NCI-H2107 (cell line): ENCODE data around the gene CDK5RAP3.
"Not testable (repeated sequence)": the region's sequence is repeated elsewhere in the genome, so short reads cannot be mapped to it uniquely, and the experiment has no call there.

Experiments used
- DNase-seq: peaks from one replicate; lab custom pipeline; 2025; lab: John Stamatoyannopoulos, UW

The CDK5RAP3 gene, protein sequence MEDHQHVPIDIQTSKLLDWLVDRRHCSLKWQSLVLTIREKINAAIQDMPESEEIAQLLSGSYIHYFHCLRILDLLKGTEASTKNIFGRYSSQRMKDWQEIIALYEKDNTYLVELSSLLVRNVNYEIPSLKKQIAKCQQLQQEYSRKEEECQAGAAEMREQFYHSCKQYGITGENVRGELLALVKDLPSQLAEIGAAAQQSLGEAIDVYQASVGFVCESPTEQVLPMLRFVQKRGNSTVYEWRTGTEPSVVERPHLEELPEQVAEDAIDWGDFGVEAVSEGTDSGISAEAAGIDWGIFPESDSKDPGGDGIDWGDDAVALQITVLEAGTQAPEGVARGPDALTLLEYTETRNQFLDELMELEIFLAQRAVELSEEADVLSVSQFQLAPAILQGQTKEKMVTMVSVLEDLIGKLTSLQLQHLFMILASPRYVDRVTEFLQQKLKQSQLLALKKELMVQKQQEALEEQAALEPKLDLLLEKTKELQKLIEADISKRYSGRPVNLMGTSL

GRCh38 chr17:47970725-47971499, at the start of gene CDK5RAP3:
TSS of gene CDK5RAP3 (plus strand) at chr17:47971113. CDS start at chr17:47971147, 34 bp downstream.
- peak; percentile 98 for DNase-seq

- no peak for DNase-seq
Measured at GRCh38 chr17:47924785-47925677, 45.9 kb upstream of the CDK5RAP3 start.

GRCh38 chr17:47925678-47925988, 45.3 kb upstream of the CDK5RAP3 start:
- no peak for DNase-seq

GRCh38 chr17:47927821-47928400, 43.0 kb upstream of the CDK5RAP3 start:
- DNase-seq: no peak

GRCh38 chr17:47928415-47928814, 42.5 kb upstream of the CDK5RAP3 start:
- no peak for DNase-seq

DNA sequence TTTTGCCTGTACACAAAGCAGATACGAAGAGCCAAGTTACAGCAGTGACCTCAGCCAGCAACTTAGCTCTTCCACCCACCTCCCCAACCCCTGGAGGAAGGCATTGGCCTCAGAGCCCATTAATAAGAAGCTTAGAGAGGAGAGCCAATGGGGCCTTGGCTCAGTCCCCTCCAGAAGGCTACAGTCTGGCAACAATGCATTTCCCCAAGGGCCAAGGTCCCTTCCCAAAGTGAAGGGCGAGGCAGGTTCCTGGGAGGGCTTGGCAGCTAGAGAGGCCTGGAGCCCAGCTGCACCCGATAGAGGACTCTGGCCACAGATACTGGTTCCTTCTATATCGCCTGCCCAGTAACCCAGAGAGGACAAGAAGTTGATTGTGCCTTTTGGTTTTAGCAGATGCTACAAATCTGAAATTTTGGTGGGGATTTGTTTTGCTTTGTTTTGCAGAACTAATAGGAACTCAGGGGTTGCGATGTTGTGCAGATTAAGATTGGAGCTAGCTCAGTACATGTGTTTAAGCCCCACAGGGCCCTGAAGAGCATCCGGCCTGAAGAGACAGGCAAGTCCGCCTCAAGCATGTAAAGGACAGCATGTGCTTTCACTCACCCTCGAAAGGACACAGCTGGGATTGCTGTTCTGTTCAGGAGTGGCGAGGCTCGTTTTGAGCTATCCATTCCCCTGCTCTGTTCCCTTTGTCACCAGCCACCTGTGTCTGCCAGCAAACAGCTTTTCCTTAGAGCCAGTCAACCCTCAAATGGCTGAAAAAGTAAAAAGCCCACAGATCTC, 41.5 kb upstream of the CDK5RAP3 start:
- no peak for DNase-seq

- DNase-seq: no peak
Measured at GRCh38 chr17:47931848-47932247, 39.1 kb upstream of the CDK5RAP3 start.

- DNase-seq: no peak
Measured at GRCh38 chr17:47934856-47935255, 36.1 kb upstream of the CDK5RAP3 start.

- DNase-seq: not testable (repeated sequence)
Measured at GRCh38 chr17:47935468-47935867, 35.4 kb upstream of the CDK5RAP3 start.

- no peak for DNase-seq
Measured at GRCh38 chr17:47935961-47936360, 35.0 kb upstream of the CDK5RAP3 start.

DNA sequence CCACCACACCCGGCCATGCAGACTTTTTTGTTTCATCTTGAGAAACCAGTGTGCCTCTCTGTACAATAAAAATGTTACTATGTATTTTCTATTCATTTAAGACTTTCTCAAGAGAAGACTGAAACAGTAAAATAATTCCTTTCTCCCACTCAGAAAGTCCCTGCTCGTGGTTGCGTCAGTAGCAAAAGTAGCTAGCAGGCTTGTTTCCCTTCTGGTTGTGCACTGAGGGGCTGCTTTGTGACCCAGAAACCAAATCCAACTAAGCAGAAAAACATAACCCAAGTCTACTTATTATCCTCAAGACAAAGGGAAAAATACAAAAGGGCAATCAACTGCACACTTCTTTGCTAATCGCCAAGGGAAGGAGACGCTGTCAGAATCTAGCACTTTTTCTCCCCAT, 33.0 kb upstream of the CDK5RAP3 start:
- DNase-seq: no peak

DNA sequence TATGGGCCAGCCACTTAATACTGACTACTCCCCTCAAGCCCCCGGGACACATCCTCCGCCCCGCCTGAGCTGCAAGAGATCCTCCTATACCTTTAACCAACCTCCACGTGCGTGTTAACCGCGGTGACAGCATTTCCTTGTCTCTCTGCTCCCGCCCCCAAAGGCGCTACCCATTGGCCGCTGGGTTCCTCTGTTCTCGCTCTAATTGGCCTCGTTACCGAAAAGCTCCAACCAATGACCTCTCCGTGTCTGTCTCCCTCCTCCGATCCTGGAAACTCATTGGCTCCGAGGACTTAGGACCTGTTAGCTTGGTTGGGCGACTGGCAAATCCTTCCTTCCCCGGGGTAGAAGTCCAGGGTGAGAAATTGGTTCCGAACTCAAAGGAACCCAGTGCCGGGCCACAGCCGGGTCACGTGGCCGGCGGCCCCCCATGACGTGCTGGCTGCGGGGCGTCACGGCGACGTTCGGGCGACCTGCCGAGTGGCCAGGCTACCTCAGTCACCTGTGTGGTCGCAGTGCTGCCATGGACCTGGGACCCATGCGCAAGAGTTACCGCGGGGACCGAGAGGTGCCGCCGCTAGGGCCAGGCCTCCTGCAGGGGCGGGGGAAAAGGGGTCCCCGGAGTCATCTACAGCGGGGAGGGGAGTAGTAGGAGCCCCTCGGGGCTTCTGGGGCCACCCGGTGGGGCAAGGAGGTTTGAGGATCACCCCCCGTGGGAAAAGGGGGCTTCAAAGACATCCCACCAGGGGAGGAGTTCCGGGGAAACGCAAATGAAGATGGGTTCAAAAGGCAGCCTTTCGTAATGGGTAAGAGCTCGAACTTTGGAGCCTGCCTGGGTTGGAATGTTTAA, 29.4 kb upstream of the CDK5RAP3 start, which contains the start of gene PNPO:
Gene PNPO, plus strand, starts transcription at position 326 of the 850 bp plus-strand sequence. Its CDS starts 105 bp downstream, at position 431.
- peak; percentile 92 for DNase-seq

DNA sequence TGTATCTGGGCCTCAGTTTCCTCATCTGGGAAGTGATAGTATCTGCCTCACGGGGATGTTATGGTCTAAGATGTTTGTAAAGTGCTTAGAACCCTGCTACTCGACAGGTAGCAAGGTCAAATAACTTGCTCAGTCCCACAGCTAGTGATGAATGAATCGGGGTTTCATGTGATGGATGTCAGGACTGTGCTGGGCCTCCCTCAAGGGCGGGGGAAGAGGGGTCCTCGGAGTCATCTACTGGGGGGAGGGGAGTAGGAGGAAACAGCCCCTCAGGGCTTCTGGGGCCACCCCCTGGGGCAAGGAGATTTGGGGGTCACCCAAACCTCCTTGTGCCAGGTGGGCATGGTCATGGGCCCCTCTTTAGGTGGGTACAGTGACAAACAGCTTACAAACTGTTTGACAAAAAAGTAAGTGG, 28.8 kb upstream of the CDK5RAP3 start:
- no peak for DNase-seq

GRCh38 chr17:47942568-47942967, 28.3 kb upstream of the CDK5RAP3 start:
- no peak for DNase-seq

DNA sequence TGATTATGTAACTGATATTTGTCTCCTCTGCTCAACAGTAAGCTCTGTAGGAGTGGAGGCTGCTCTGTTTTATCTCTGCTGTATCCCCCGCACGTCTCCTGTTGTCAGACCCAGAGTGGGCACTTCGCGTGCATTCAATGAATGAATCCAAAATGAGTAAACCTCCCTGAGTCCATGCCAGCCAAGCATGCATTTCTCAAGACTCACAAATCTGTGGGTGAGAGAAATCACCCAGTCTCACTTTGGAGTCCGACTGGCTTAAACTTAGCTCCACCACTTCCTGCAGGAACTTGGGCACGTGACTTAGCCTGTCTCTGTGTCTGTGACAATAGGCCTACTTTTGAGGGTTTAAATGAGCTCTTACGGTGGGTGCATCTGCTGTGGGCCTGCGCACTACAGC, 25.8 kb upstream of the CDK5RAP3 start:
- no peak for DNase-seq

DNA sequence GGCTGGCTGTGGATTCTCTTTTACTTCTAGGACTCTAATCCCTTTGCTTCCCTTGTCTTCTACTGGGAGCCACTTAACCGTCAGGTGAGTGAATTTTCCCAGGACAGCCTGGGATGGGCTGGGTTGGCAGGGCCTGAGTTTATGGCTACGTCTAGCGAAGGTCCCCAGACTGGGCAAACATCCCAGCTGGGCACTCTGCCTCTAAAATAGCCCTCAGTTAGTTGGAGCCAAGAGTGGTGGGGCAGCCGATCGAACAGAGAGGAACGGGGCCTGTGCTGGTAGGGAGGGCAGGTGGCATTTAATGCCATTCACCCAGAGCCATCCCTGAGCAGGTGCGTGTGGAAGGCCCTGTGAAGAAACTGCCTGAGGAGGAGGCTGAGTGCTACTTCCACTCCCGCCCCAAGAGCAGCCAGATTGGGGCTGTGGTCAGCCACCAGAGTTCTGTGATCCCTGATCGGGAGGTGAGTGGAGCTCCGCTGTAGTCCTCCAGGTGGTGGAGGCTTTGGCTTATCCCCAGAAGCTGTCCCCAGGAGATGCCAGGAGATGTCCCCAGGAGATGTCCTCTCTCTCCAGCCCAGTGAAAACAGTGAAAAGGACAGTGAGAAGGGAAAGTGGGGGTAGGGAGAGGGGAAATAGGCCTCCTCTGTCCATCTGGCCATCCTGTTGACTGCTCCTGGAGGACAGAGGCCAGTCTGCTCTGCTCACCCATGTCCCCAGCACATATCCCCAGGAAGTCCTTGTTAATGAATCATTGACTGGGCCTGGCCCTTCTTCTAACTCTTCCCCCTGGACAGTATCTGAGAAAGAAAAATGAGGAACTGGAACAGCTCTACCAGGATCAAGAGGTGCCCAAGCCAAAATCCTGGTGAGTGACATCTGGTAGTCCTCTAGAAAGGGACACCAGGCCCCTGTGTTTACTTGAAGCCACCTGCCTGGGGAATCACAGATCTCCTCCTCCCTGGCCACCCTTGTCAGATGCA, 25.1 kb upstream of the CDK5RAP3 start:
- DNase-seq: no peak

DNA sequence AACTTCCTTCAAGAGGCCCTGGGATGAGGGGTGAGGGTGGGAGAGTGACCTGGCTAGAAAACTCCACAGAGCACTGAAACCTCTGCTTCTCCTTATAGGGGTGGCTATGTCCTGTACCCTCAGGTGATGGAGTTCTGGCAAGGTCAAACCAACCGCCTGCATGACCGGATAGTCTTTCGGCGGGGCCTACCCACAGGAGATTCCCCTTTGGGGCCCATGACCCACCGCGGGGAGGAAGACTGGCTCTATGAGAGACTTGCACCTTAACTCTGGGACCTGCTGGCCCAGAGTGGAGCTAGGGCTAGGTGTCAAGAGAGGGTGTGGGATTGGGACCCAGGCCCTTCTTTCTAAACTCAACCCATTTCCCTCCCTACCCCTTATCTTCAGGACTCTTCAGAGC, 24.4 kb upstream of the CDK5RAP3 start:
- DNase-seq: no peak

DNA sequence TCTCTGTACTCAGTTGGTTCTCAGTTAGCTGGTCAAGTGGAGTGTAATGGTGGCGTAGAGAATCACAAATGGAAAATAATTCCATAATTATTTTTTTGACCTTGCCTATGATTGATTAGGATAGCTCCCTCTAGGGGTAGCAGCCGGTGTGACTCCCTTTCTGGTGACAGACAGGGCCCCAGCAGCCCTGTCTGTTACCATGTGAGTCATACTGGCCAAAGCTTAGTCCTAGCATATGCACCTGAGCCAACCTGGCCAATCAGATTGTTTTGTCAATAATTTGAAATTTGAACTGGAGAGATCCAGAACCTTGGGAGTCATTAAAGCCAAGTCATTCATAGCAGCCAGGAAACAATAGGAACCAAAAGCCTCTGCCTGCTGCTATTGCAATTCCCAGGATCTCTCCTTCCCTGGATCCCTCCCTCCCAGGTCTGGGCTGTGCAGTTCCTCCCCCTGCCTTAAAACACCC, 23.9 kb upstream of the CDK5RAP3 start:
- peak; percentile 76 for DNase-seq
